ENCODE measurements around the gene HNF1B. TPM values are rescaled to one million over a fixed set of nuclear protein-coding genes. Genes with fewer than 3 reads are reported as not detected.
A peak's percentile ranks its signal among the peaks of the same experiment; 100 is the strongest.

Gene HNF1B
- total RNA-seq, 2 donors from 2014 or later = 0.19 to 0.48 TPM

DNA sequence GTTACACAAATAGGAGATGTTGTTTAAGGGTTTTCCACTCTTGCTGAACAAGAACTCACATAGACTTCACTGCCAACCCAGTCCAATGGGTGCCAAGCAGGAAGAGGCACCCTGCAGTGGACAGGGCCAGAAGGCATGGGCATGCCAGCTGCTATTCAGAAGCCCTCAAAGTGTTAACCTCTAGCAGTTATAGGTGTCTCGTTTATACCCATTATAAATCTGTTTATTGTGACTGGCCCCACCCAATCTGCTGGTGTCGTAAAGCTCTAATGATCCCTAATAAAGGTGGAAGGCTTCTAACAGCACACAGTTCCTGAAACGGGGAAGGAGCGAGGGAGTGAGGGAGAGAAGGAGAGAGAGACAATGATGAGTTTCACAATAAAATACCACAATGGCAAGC, 23.9 kb downstream of the HNF1B start:
- Mint-ChIP-seq H3K36me3 (ENCODE audit: insufficient read depth in 2 of 2) (no peaks in the 10 kb centered on the region), H3K27ac (no peak overlapping the region), H3K27me3 (ENCODE audit: low read depth) (peaks cover 15% of the 10 kb centered on the region), H3K4me1 (ENCODE audit: low read depth) (peaks cover 22% of the 10 kb centered on the region), H3K9me3 (no peaks in the 10 kb centered on the region), H3K4me3 (no peak overlapping the region)
- DNase-seq (no peak), ATAC-seq (replicated peaks in 1 of 2) (no peak)

DNA sequence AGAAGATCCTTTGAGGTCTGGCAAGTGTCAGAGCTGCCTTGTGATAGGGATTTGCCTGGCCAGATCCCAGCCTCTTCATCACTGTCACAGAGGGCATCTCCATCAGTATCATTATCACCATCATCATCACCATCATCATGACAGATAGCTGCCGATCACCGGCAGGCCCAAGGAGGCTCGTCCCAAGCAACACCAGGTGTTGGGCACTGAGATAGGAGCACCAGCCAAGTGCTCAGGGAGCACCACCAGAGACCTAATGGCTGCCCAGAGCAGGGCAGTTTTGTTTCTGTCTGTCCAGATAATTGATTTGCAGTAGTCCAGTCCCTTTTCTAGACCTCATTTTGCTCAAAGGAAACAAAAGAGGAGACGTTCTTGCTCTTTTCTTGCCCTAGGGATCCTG, 25.0 kb downstream of the HNF1B start:
- H3K4me1 Mint-ChIP-seq (ENCODE audit: low read depth) = peaks cover 22% of the 10 kb centered on the region
- H3K27me3 Mint-ChIP-seq (ENCODE audit: low read depth) = peaks cover 18% of the 10 kb centered on the region
- no peak for ATAC-seq (replicated peaks in 1 of 2)
- no peaks in the 10 kb centered on the region for H3K9me3 Mint-ChIP-seq
- no peaks in the 10 kb centered on the region for H3K36me3 Mint-ChIP-seq (ENCODE audit: insufficient read depth in 2 of 2)
- H3K4me3 Mint-ChIP-seq = no peak overlapping the region
- no peak for DNase-seq
- no peak overlapping the region for H3K27ac Mint-ChIP-seq

DNA sequence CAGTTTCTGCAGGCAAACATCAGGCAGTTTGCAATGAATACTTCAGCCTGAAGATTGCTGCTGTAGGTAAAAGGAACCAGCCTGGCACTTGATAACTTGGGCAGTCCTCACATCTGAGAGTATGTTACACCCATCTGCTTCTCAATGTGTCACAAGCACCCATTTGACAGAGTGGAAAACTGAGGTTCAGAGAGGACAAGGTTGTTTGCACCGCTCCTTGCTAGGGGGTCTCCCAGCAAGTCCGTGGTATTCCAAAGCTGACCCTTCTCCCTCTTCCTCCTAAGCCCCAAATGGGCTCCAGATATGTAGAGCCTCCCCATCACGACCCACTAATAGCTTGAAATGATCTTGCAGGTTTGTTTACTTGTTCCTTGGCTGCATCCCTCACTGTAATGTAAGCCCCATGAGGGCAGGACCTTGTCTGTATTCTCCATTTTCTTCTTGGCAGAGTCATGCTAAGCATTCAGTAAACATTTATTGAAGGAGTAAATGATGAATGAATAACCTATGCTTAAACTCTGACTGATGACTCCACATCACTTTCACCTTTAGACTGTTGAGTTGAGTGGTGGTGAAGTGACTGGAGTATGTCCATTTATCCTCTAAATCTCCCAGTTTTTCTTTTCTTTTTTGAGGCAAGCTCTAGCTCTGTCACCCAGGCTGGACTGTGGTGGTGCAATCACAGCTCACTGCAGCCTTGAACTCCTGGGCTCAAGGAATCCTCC, 26.4 kb downstream of the HNF1B start:
- Mint-ChIP-seq H3K27ac (no peak overlapping the region), H3K27me3 (ENCODE audit: low read depth) (peaks cover 31% of the 10 kb centered on the region), H3K4me3 (no peak overlapping the region), H3K36me3 (ENCODE audit: insufficient read depth in 2 of 2) (no peaks in the 10 kb centered on the region), H3K4me1 (ENCODE audit: low read depth) (peaks cover 22% of the 10 kb centered on the region), H3K9me3 (no peaks in the 10 kb centered on the region)
- no peak for ATAC-seq (replicated peaks in 1 of 2)
- DNase-seq = no peak

DNA sequence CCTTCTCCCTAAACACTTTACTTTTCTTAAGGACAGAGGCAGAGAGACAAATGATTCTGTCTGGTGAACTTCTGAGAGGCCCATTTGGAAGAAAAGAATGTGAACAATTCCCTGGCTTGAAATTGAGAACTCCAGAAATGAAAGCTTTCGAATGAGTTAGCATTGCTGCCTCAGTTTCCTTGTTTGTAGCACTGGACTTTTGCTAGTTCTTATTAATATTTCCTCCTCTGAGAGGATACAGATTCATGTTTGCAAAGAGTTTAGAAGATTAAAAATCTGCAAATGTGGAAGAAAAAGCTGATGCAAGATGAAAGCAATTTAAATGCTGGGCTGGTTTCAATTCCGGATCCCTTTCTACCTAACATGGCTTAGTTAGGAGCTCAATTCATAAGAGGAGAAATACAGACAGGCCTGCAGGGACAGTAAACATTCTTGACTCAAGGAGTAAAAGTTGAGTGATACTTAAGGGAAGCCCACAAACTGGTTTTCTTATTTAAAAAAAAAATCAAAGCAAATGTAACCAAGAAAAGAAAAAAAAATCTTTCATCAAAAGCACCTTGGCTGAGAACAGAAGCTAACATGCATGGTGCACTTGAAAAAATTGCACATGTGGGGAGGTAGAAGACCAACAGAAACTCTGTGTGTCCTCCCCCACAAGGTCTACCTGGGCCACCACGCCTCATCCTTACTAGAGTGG, 27.1 kb downstream of the HNF1B start:
- no peaks in the 10 kb centered on the region for H3K36me3 Mint-ChIP-seq (ENCODE audit: insufficient read depth in 2 of 2)
- H3K27me3 Mint-ChIP-seq (ENCODE audit: low read depth) = peaks cover 31% of the 10 kb centered on the region
- H3K4me1 Mint-ChIP-seq (ENCODE audit: low read depth) = peaks cover 22% of the 10 kb centered on the region
- no peak overlapping the region for H3K4me3 Mint-ChIP-seq
- H3K27ac Mint-ChIP-seq = no peak overlapping the region
- ATAC-seq (replicated peaks in 1 of 2) (peak; percentile 45 to 67), DNase-seq (no peak)
- H3K9me3 Mint-ChIP-seq = no peaks in the 10 kb centered on the region

DNA sequence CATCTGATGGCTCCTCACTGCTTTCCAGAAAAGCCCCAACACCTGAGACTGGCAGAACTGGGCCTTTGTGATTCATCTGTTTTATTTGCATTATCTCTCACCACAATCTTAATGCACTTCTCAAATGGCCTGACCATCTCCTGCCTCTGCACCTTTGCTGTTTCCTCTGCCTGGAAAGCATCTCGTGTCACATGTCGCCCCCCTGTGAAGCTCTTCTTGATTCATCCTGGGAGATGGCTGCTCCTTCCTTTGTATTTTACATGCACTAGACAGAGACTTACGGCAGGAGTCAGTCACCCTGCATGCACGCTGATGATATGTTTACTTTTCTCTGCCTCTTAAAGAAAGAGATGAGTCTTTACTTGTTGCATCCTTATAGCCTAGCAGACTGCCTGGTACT, 30.0 kb downstream of the HNF1B start:
- Mint-ChIP-seq H3K4me3 (no peak overlapping the region), H3K27ac (no peak overlapping the region), H3K9me3 (no peaks in the 10 kb centered on the region), H3K27me3 (ENCODE audit: low read depth) (peaks cover 26% of the 10 kb centered on the region), H3K4me1 (ENCODE audit: low read depth) (peaks cover 22% of the 10 kb centered on the region), H3K36me3 (ENCODE audit: insufficient read depth in 2 of 2) (no peaks in the 10 kb centered on the region)
- DNase-seq (no peak), ATAC-seq (replicated peaks in 1 of 2) (no peak)

DNA sequence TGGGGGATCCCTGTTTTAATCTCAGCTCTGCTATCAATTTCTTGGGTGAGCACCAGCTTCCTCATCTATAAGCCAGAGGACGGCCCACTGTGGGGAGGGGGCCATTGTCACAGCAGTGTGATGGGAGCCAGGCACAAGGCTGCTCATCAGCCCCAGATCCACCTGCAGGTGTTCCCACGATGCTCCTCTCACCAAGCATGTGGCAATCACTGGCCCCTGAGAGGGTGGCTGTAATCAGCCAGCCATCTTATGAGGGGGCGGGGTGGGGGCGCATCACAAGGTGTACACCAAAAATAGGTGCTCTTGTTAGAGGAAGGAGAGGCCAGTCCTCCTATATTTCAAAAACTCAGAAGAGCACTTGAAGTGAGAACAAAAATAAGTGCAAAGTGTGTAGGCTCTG, 31.2 kb downstream of the HNF1B start:
- no peak for DNase-seq

DNA sequence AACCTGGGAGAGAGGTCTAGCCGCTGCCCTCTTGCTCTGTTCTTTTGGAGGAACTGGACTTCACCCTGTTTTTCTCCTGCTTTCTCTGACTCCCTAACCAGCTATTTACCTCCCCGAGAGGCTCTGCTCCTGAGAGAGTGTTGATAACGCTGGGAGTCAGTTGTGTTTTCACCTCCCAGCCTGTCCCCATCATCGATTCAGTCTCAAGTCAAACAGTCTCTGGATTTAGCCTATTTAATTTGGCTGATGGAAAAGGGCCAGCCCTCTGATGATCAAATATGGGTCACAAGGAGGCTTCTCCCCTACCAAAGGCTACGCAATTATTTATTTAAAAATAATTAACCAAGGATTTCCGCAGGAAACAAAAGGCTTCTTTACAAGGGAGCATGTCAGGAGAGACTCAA, 31.8 kb downstream of the HNF1B start:
- DNase-seq (no peak), ATAC-seq (replicated peaks in 1 of 2) (no peak)
- Mint-ChIP-seq H3K36me3 (ENCODE audit: insufficient read depth in 2 of 2) (no peaks in the 10 kb centered on the region), H3K4me3 (no peak overlapping the region), H3K27me3 (ENCODE audit: low read depth) (peaks cover 25% of the 10 kb centered on the region), H3K27ac (no peak overlapping the region), H3K9me3 (no peaks in the 10 kb centered on the region), H3K4me1 (ENCODE audit: low read depth) (peaks cover 20% of the 10 kb centered on the region)

More for the DNA sequence above, 31.2 kb downstream of the HNF1B start:
- ATAC-seq (replicated peaks in 1 of 2) = no peak
- Mint-ChIP-seq H3K27ac (no peak overlapping the region), H3K36me3 (ENCODE audit: insufficient read depth in 2 of 2) (no peaks in the 10 kb centered on the region), H3K9me3 (no peaks in the 10 kb centered on the region), H3K27me3 (ENCODE audit: low read depth) (peaks cover 27% of the 10 kb centered on the region), H3K4me1 (ENCODE audit: low read depth) (peaks cover 24% of the 10 kb centered on the region), H3K4me3 (no peak overlapping the region)

DNA sequence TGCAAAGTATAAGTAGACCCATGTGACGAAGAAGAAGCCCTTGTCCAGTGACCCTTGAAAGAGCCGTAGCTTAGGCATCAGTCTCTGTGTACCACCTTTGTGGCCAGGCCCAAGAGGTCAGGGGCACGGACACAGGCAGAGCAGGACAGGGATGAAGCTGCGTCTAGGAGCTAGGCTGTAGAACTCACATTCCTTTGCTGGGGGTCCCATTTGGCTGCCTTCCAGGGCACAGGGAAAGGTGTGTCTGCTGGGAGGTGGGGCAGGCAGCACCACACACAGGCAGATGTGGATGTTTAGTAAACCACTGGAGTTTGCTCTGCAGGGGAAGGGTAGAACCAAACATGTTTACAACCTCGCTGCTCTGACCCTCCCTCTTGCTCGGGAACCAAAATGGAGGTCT, 33.7 kb downstream of the HNF1B start:
- ATAC-seq (replicated peaks in 1 of 2) = no peak

DNA sequence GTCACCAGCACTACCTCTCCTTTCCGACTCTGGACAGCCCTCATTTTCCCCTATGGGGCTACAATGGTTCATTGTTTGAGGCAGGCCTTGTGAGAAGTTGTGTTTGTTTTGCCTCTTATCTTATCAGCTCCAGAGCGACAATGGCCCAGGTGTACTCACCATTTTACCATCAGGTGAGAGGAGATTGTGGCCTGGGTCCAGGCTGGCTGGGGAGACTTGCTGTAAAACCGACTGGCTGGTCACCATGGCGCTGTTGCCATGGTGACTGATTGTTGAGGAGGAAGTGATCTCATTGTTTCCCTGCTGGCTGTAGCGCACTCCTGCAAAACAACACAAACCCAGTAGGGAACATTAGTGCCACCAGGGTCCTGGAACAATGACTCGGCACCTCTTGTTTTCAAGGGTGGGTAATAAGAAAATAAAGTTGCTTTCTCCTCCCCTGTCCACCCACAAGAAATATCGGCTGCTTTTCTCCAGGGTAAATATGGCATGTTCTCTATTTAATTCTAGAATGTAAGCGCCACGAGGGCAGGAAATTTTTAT, 34.4 kb downstream of the HNF1B start:
- Mint-ChIP-seq H3K4me1 (ENCODE audit: low read depth) (peaks cover 6% of the 10 kb centered on the region), H3K36me3 (ENCODE audit: insufficient read depth in 2 of 2) (no peaks in the 10 kb centered on the region), H3K27ac (no peak overlapping the region), H3K4me3 (no peak overlapping the region), H3K27me3 (ENCODE audit: low read depth) (peaks cover 30% of the 10 kb centered on the region), H3K9me3 (no peaks in the 10 kb centered on the region)
- DNase-seq (no peak), ATAC-seq (replicated peaks in 1 of 2) (no peak)

More for the DNA sequence above, 33.7 kb downstream of the HNF1B start:
- Mint-ChIP-seq H3K4me3 (no peak overlapping the region), H3K9me3 (no peaks in the 10 kb centered on the region), H3K4me1 (ENCODE audit: low read depth) (peaks cover 6% of the 10 kb centered on the region), H3K36me3 (ENCODE audit: insufficient read depth in 2 of 2) (no peaks in the 10 kb centered on the region), H3K27ac (no peak overlapping the region), H3K27me3 (ENCODE audit: low read depth) (peaks cover 25% of the 10 kb centered on the region)
- no peak for DNase-seq

DNA sequence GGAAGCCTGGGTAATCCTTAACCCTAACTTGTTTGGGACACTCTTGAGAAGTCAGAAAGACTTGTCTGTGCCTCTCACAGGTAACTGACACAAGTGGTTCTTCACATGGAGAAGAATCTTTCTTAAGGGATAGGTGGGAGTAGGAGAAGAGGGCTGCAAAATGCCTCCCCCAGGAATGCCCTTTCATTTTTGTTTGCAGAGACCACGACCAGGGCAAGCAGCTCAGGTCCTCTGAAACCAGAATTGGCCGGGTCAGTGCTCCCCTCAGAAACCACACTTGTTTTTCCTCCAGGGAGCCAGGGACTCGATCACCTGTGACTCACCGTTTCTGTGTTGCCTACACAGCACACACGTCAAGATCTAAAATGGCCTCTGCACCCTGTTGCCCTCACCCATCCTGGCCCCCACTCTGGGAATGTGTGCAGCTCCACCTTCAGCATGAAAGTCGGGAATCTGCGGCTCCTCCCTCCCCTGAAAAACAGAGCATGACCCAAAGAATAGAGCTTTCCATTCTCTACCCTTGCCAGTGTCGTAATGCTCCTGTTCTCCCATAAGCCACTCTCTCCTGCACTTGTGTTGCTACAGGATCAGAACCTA, 36.1 kb downstream of the HNF1B start:
- peaks cover 6% of the 10 kb centered on the region for H3K4me1 Mint-ChIP-seq (ENCODE audit: low read depth)
- ATAC-seq (replicated peaks in 1 of 2) = peak in 1 of 2 donors; percentile 43
- H3K27ac Mint-ChIP-seq = no peak overlapping the region
- no peak overlapping the region for H3K4me3 Mint-ChIP-seq
- DNase-seq = peak in 1 of 2 donors; percentile 10
- H3K27me3 Mint-ChIP-seq (ENCODE audit: low read depth) = peaks cover 29% of the 10 kb centered on the region
- no peaks in the 10 kb centered on the region for H3K9me3 Mint-ChIP-seq
- H3K36me3 Mint-ChIP-seq (ENCODE audit: insufficient read depth in 2 of 2) = no peaks in the 10 kb centered on the region

DNA sequence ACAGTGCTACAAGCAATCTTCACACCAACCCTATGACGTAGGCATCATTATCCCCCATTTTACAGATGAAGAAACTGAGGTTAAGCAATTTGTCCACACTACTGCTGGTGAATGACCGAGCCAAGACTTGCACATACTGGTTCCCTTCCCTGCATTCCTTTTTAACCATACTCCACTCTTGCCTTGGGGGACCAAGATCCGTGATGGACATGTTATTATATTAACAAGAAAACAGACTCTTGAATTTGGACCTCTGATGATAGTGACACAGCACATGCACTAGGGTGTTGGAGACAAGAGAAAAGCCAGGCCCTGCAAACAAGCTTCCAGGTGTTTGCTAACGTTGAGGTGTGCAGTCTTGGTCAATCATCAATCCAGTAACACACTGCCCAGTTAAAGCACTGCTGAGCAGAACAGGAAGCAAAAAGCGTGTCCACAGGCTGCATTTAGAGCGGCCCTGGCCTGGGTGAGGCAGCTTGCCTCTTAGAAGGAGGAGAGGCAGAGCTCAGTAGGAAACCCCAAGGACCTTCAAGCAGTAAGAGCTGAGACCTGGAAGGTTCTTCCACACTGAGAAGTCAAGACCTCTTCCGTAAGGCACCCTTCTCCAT, 36.7 kb downstream of the HNF1B start:
- Mint-ChIP-seq H3K27ac (no peak overlapping the region), H3K4me1 (ENCODE audit: low read depth) (peaks cover 6% of the 10 kb centered on the region), H3K9me3 (no peaks in the 10 kb centered on the region), H3K27me3 (ENCODE audit: low read depth) (peaks cover 26% of the 10 kb centered on the region), H3K36me3 (ENCODE audit: insufficient read depth in 2 of 2) (no peaks in the 10 kb centered on the region), H3K4me3 (no peak overlapping the region)
- ATAC-seq (replicated peaks in 1 of 2) = no peak
- no peak for DNase-seq

DNA sequence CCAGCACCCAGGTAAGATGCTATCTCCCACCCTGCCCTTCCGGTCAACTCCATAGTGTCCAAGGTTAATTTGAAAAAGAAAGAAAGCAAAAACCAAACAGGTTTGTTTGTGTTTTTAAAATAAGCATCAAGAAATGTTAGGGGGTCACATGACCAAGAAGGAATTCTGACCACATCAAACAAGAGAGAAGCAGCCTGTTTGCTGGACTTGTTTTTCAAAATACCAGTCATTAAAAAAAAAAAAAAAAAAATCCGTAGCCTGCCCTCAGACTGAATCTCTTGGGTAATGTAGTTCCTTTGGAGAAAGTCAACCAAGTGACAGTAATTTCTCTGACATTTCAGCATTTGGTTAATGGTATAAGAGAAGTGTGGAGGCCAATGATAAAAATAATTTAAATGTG, 38.4 kb downstream of the HNF1B start:
- DNase-seq (no peak), ATAC-seq (replicated peaks in 1 of 2) (no peak)
- Mint-ChIP-seq H3K36me3 (ENCODE audit: insufficient read depth in 2 of 2) (no peaks in the 10 kb centered on the region), H3K27ac (no peak overlapping the region), H3K9me3 (no peaks in the 10 kb centered on the region), H3K4me3 (no peak overlapping the region), H3K4me1 (ENCODE audit: low read depth) (peaks cover 13% of the 10 kb centered on the region), H3K27me3 (ENCODE audit: low read depth) (peaks cover 33% of the 10 kb centered on the region)

DNA sequence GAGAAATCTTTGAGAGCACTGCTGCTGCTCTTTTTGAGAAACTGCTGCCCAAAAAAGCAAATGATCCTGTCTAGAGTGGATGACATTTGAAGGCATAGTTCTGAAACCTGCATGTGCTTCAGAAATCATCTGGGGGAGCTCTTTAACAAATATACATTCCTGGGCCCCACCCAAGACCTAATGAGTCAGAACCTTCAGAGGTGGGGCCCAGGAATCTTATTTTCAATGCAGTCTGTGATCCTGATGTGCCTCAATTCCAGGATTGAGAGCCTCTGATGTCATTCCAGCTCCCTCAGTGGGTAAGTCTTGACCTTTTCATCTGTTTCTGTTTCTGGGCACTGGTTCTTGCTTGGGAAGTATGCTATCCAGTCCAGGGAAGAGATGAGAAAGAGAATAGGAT, 42.3 kb downstream of the HNF1B start:
- Mint-ChIP-seq H3K27me3 (ENCODE audit: low read depth) (peaks cover 30% of the 10 kb centered on the region), H3K9me3 (no peaks in the 10 kb centered on the region), H3K4me3 (no peak overlapping the region), H3K36me3 (ENCODE audit: insufficient read depth in 2 of 2) (no peaks in the 10 kb centered on the region), H3K4me1 (ENCODE audit: low read depth) (peaks cover 29% of the 10 kb centered on the region), H3K27ac (no peak overlapping the region)
- DNase-seq (no peak), ATAC-seq (replicated peaks in 1 of 2) (no peak)
